Right lobe of liver (tissue), 4 donors: ENCODE measurements around the gene COLEC11.

Source experiments
- CTCF ChIP-seq, 4 donors: fragments of 200-600 bp in 3 of 4; fragments of 450-650 bp in 1 of 4; IDR thresholded peaks; one replicate each; pipeline versions ENCODE4 v1.5.1 to v1.8.0; 2016 to 2022; ENCODE audit warnings: antibody characterized with exemption in 4 of 4, mild to moderate bottlenecking in 2 of 4
- POLR2A ChIP-seq: fragments of 450-650 bp; IDR thresholded peaks from one replicate; pipeline ENCODE4 v1.6.1; 2017; ENCODE audit warnings: antibody characterized with exemption, mild to moderate bottlenecking
- donor health status: DM: no; HTN: no; CAD: no.
- donor health status: DM: no; HTN: no; CAD: no.
- donor health status: DM: no; HTN: yes; CAD: no.

GRCh38 chr2:3669656-3670055 lies 74.7 kb downstream of the COLEC11 start:
- TF ChIP-seq CTCF (IDR thresholded peaks at IDR 0.05) (no peak), POLR2A (no peak)
